PC-3 (cell line): ENCODE data around the gene TUBA3D.
"Not testable (repeated sequence)": the region's sequence is repeated elsewhere in the genome, so short reads cannot be mapped to it uniquely, and the experiment has no call there.

Source experiments
- EZH2phosphoT487 ChIP-seq: fragments of 300-600 bp; sonication (generic); IDR thresholded peaks from 2 replicates; pipeline ENCODE4 v1.6.1; 2018; ENCODE audit warnings: mild to moderate bottlenecking, antibody characterized with exemption, low read length, borderline replicate concordance
- TF ChIP-seq, protein P1 (sequence below): fragments of 300-600 bp; sonication (generic); conservative IDR thresholded peaks from 2 replicates; pipeline ENCODE4 v1.5.1; 2017; ENCODE audit warnings: antibody characterized with exemption, low read depth, mild to moderate bottlenecking, low read length

GRCh38 chr2:131473266-131473665 lies 2.7 kb upstream of the TUBA3D start:
- not testable (repeated sequence) for TF ChIP-seq EZH2phosphoT487
- TF ChIP-seq, protein P1, sequence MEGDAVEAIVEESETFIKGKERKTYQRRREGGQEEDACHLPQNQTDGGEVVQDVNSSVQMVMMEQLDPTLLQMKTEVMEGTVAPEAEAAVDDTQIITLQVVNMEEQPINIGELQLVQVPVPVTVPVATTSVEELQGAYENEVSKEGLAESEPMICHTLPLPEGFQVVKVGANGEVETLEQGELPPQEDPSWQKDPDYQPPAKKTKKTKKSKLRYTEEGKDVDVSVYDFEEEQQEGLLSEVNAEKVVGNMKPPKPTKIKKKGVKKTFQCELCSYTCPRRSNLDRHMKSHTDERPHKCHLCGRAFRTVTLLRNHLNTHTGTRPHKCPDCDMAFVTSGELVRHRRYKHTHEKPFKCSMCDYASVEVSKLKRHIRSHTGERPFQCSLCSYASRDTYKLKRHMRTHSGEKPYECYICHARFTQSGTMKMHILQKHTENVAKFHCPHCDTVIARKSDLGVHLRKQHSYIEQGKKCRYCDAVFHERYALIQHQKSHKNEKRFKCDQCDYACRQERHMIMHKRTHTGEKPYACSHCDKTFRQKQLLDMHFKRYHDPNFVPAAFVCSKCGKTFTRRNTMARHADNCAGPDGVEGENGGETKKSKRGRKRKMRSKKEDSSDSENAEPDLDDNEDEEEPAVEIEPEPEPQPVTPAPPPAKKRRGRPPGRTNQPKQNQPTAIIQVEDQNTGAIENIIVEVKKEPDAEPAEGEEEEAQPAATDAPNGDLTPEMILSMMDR = not testable (repeated sequence)
